ENCODE results near the gene KCND1.
A peak's percentile ranks its signal among the peaks of the same experiment; 100 is the strongest.

KCND1 gene

GRCh38 chrX:48974574-48974973, 2.9 kb upstream of the KCND1 start:
- DNase-seq (ENCODE audit: low read depth in 2 of 2) = no peak

- DNase-seq (ENCODE audit: low read depth in 2 of 2) = no peak
These were observed 2.4 kb upstream of the KCND1 start for GRCh38 chrX:48974033-48974432.

- DNase-seq (ENCODE audit: low read depth in 2 of 2) = peak in 1 of 2 experiments; percentile 29
These were observed 848 bp upstream of the KCND1 start for GRCh38 chrX:48972220-48973164.

GRCh38 chrX:48969471-48969870, 2.2 kb downstream of the KCND1 start:
- no peak for DNase-seq (ENCODE audit: low read depth in 2 of 2)

- DNase-seq (ENCODE audit: low read depth in 2 of 2) = no peak
These were observed 3.3 kb downstream of the KCND1 start for GRCh38 chrX:48968377-48968776.

GRCh38 chrX:48966796-48967579, 4.7 kb downstream of the KCND1 start:
- no peak for DNase-seq (ENCODE audit: low read depth in 2 of 2)

DNA sequence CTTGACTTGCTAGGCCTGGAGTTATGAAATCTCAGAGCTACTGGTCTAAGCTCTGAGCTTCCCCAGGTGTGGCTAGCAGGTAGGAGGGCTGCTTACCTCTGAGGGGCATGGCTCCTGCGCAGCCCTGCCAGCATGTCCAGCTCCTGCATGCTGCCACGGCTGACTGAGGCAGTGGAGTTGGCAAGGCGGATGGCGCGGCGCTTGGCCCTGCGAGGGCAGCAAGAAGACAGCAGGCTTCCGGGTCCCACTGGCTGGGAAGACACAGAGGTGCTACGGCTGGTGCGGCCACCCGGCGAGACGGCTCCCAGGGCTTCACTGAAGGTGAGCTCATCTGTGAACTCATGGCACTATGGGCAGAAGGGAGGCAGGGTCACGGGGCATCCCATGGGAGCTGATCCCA, 5.7 kb downstream of the KCND1 start:
- no peak for DNase-seq (ENCODE audit: low read depth in 2 of 2)

- no peak for DNase-seq (ENCODE audit: low read depth in 2 of 2)
These were observed 10.0 kb downstream of the KCND1 start for GRCh38 chrX:48961585-48962091.

- no peak for DNase-seq (ENCODE audit: low read depth in 2 of 2)
These were observed 11.4 kb downstream of the KCND1 start for GRCh38 chrX:48960291-48960690.

DNA sequence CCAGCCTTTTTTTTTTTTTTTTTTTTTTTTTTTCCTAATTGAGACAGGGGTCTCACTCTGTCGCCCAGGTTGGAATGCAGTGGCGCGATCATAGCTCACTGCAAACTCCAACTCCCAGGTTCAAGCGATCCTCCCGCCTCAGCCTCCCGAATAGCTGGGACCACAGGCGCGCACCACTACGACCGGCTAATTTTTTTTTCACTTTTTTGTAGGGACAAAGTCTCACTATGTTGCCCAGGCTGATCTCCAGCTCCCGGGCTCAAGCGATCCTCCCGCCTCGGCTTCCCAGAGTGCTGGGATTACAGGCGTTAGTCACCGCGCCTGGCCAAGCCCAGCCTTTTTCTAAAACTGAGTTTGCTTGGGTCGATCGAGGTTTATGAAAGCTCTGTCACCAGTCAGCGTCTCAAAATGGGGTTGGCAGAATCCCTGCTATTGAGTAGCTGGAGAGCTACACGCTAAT, 13.0 kb downstream of the KCND1 start:
- no peak for DNase-seq (ENCODE audit: low read depth in 2 of 2)

- DNase-seq (ENCODE audit: low read depth in 2 of 2) = peak; percentile 96
These were observed 13.6 kb downstream of the KCND1 start for GRCh38 chrX:48957827-48958634.

- peak in 1 of 2 experiments; percentile 23 for DNase-seq (ENCODE audit: low read depth in 2 of 2)
These were observed 14.2 kb downstream of the KCND1 start, which contains the start of gene OTUD5 for GRCh38 chrX:48957477-48957826. Gene OTUD5, minus strand, starts transcription at chrX:48957607. Its CDS starts 37 bp downstream, at chrX:48957570.

DNA sequence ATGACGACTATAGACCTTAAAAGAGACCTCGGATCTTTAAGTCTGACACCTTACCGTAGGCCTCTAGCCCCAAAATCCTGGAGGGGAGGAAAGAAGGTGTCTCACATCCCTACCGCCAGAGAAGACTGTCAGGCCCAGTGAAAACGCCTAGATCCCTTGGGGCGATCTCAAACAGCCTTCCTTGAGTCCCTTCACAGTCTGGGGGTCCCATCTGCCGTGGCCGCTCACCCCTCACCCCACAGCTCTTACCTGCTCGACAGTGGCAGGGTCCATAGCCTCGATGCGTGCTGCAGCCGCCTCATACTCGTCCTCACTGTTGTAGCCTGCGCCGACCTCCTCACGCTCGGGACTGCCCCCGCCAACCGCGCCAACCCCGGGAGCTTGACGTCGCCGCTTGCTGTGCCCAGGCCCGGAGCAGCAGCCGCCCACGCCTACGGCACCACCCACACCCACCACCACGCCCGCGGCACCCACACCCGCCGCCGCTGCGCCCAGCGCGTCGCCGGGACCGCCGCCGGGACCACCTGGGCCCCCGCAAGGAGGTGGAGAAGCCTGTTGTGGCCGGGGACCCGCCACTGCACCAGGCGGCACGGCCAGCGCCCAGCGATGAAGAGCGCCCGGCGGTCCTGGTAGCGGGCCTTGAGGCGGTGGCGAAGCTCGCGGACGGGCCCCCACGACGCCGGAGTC, 14.8 kb downstream of the KCND1 start:
- DNase-seq (ENCODE audit: low read depth in 2 of 2) = no peak

DNA sequence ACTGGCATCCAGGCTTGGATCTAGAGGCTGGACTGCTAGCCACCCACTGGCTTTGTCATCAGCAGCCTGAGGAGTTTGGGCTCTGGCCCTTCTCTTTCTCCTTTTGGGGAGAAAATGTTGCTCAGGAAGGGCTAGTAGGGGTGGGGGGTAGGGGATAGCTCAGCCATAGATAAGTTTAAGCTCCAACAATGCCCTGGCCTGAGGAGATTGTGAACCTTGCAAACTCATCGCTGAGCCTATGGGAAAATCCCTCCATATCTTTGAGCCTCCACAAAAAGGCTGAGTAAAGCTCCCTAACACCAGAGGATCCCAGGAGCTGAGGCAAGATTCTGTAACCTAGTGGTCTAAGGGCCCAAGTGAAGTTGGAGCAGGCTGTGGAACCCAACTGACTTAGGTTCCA, 23.1 kb downstream of the KCND1 start:
- DNase-seq (ENCODE audit: low read depth in 2 of 2) = no peak

DNA sequence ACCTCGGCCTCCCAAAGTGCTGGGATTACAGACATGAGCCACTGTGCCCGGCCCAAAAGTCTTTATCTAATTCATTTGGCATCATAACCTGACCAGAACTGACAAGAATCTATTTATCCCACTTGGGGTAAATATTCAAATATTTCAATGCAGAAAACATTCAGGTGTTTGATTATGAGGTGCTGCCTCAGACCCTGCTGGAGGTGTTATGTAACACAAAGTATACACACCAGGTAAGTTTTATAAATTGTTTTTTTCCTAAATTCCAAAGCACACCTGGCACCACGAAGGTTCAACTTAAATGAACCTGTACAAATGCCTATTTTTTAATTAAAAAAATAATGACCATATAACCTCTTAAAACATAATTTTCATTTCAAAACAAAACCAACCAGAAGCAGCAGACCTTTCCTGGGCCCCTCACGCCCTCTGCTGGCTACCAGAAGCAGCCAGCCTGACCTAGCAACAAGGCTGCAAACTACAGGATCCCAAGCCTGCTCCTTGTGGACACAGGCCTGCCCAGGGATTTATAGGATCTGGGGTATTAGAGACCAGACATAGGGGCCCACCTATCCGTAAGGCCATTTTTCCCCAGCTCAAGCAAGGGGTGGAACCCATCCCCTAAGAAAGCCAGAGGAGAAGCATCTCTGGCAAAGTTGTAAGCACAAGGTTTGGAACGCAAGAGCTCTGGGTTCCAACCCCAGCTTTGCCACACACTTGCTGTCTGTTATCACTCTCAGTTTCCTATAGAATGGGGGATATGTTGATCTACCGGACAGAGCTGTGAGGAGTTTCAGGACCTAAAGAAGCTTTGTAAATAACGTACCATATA, 25.9 kb downstream of the KCND1 start:
- no peak for DNase-seq (ENCODE audit: low read depth in 2 of 2)

- no peak for DNase-seq (ENCODE audit: low read depth in 2 of 2)
These were observed 28.7 kb downstream of the KCND1 start for GRCh38 chrX:48942895-48943294.

DNA sequence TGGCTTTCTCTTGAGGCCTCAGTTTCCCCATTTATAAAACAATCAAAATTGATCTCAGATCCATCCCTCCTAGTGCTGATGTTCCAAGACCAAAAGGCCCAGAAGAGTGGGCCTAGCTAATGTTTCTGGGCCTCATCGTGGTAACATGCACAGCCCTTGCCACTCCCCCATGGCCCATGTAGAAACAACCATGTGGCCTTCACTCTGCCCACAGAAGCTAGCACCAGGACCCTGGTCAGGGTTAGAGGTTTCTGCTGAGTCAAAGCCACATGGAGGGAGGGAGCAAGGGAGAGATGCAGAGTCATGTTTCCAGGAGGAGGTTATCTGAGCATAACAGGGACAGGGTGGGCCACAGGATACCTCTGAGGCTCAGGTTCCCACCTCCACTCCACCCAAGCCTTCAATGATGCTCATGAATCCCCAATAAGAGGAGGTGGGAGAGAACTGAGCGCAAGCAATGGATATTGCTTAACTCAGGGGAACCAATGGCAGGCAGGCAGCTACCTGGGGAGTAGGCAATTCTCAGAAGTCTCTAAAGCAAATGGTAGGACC, 31.2 kb downstream of the KCND1 start:
- no peak for DNase-seq (ENCODE audit: low read depth in 2 of 2)

GRCh38 chrX:48939524-48940228, 32.0 kb downstream of the KCND1 start:
- DNase-seq (ENCODE audit: low read depth in 2 of 2) = no peak
